Hepatocyte (in vitro differentiated cells): ENCODE measurements around the gene HMGCS2. TPM values are rescaled to one million over a fixed set of nuclear protein-coding genes. Genes with fewer than 3 reads are reported as not detected.

Experiments used
- DNase-seq: peaks from one replicate; pipeline ENCODE4 v3.0.0-alpha.2; 2016; ENCODE audit warnings: low spot score
- H2AFZ ChIP-seq: fragments of 200-600 bp; sonication (generic); 2 replicates; pipeline ENCODE4 v1.6.0; 2016; ENCODE audit warnings: antibody characterized with exemption, mild to moderate bottlenecking
- H3K27ac ChIP-seq: fragments of 200-600 bp; sonication (generic); 2 replicates; pipeline ENCODE4 v1.5.1; 2016; ENCODE audit warnings: mild to moderate bottlenecking
- H3K27me3 ChIP-seq: fragments of 200-600 bp; sonication (generic); 2 replicates; pipeline ENCODE4 v1.6.1; 2016
- H3K36me3 ChIP-seq: fragments of 200-600 bp; sonication (generic); replicated peaks from 2 replicates; pipeline ENCODE4 v1.5.1; 2016; ENCODE audit warnings: low read depth; ENCODE audit not compliant: insufficient read depth
- H3K4me1 ChIP-seq: fragments of 200-600 bp; sonication (generic); 2 replicates; pipeline ENCODE4 v1.5.1; 2016; ENCODE audit warnings: mild to moderate bottlenecking, moderate library complexity; ENCODE audit not compliant: insufficient read depth
- H3K4me2 ChIP-seq: fragments of 200-600 bp; sonication (generic); 2 replicates; pipeline ENCODE4 v1.6.0; 2016
- H3K4me3 ChIP-seq: fragments of 200-600 bp; sonication (generic); 2 replicates; pipeline ENCODE4 v1.5.1; 2016; ENCODE audit warnings: mild to moderate bottlenecking
- H3K79me2 ChIP-seq: fragments of 200-600 bp; sonication (generic); 2 replicates; pipeline ENCODE4 v1.6.0; 2017; ENCODE audit warnings: mild to moderate bottlenecking
- H3K9me2 ChIP-seq: fragments of 200-600 bp; sonication (generic); replicated peaks from 2 replicates; pipeline ENCODE4 v1.6.0; 2017; ENCODE audit warnings: mild to moderate bottlenecking; ENCODE audit not compliant: insufficient read depth
- H3K9me3 ChIP-seq: fragments of 200-600 bp; sonication (generic); 2 replicates; pipeline ENCODE4 v1.5.1; 2016; ENCODE audit warnings: low read depth, mild to moderate bottlenecking
- H4K20me1 ChIP-seq: fragments of 200-600 bp; sonication (generic); 2 replicates; pipeline ENCODE4 v1.6.0; 2016; ENCODE audit warnings: mild to moderate bottlenecking; ENCODE audit not compliant: insufficient read depth, poor library complexity, severe bottlenecking
- CTCF ChIP-seq: fragments of 200-600 bp; sonication (generic); IDR thresholded peaks from 2 replicates; pipeline ENCODE4 v1.5.1; 2016; ENCODE audit warnings: antibody characterized with exemption, mild to moderate bottlenecking; ENCODE audit not compliant: poor library complexity
- EZH2 ChIP-seq: fragments of 200-600 bp; sonication (generic); IDR thresholded peaks from 2 replicates; pipeline ENCODE4 v1.6.1; 2016; ENCODE audit warnings: antibody characterized with exemption, mild to moderate bottlenecking, borderline replicate concordance
- EZH2phosphoT487 ChIP-seq: fragments of 200-600 bp; sonication (generic); IDR thresholded peaks from one replicate; pipeline ENCODE4 v1.6.1; 2018; ENCODE audit warnings: antibody characterized with exemption, mild to moderate bottlenecking, low read depth, moderate library complexity; ENCODE audit not compliant: unreplicated experiment, severe bottlenecking
- WGBS: methylation state at CpG from one replicate; pipeline ENCODE4 v1.1.6; 2016; ENCODE audit warnings: low lambda C conversion rate; ENCODE audit errors: missing lambda C conversion rate; 5-methylcytosine and 5-hydroxymethylcytosine counted together
- polyA plus RNA-seq: library from polyadenylated mRNA; unstranded; fragments of >200 nt; fragmentation: Nextera tagmentation; extraction: Ambion mirVana; gene quantifications from 2 replicates; pipeline ENCODE4 v1.2.1, GENCODE V29; 2016
- total RNA-seq: library from RNA; depleted of rRNA; stranded (reverse); fragments of >200 nt; gene quantifications from 2 replicates; pipeline ENCODE4 v1.2.3, GENCODE V29; 2014

The HMGCS2 gene
- total and polyA plus RNA-seq, 2 experiments from 2014 or later = 167 to 188 TPM

- H3K9me2 ChIP-seq = no peaks in the 10 kb centered on the region
- no peak overlapping the region for H3K4me2 ChIP-seq
- no peak for DNase-seq
- H3K4me1 ChIP-seq = no peaks in the 10 kb centered on the region
- no peak overlapping the region for H3K27ac ChIP-seq
- H3K9me3 ChIP-seq = no peaks in the 10 kb centered on the region
- H2AFZ ChIP-seq = no peak overlapping the region
- TF ChIP-seq CTCF (no peak), EZH2phosphoT487 (no peak), EZH2 (no peak)
- no peaks in the 10 kb centered on the region for H3K36me3 ChIP-seq
- no peaks in the 10 kb centered on the region for H3K79me2 ChIP-seq
- H3K4me3 ChIP-seq = no peak overlapping the region
- 84% methylated on average over 2 of the region's 2 CpGs for WGBS
- no peaks in the 10 kb centered on the region for H4K20me1 ChIP-seq
- no peaks in the 10 kb centered on the region for H3K27me3 ChIP-seq
Measured at GRCh38 chr1:119700326-119700725, 68.4 kb downstream of the HMGCS2 start.

Other genes with a start within 250 kb of the HMGCS2 start
- gene ZNF697, start 120.6 kb downstream of the HMGCS2 start, total RNA-seq = 7.3 and 7.5 TPM in 2 replicates
- 0.58 and 0.88 TPM in 2 replicates for gene ZNF697, start 120.6 kb downstream of the HMGCS2 start, polyA plus RNA-seq
- gene PHGDH, start 57.0 kb downstream of the HMGCS2 start, total RNA-seq = 138 and 181 TPM in 2 replicates
- gene PHGDH, start 57.0 kb downstream of the HMGCS2 start, polyA plus RNA-seq = 144 and 167 TPM in 2 replicates
- 103 and 106 TPM in 2 replicates for gene REG4, start 42.6 kb upstream of the HMGCS2 start, total RNA-seq
- gene REG4, start 42.6 kb upstream of the HMGCS2 start, polyA plus RNA-seq = 79.4 and 111 TPM in 2 replicates
- not detected in 2 replicates for gene ADAM30, start 127.6 kb upstream of the HMGCS2 start, total RNA-seq
- not detected in 2 replicates for gene ADAM30, start 127.6 kb upstream of the HMGCS2 start, polyA plus RNA-seq